ENCODE measurements around the gene COL2A1.

COL2A1 gene

GRCh38 chr12:48010366-48010970, 6.2 kb upstream of the COL2A1 start:
- no peak for DNase-seq

- DNase-seq, result no peak
These were observed 5.2 kb upstream of the COL2A1 start for GRCh38 chr12:48009471-48009870.

GRCh38 chr12:48008950-48009349, 4.7 kb upstream of the COL2A1 start:
- no peak for DNase-seq

GRCh38 chr12:48008349-48008748, 4.1 kb upstream of the COL2A1 start:
- no peak for DNase-seq

- DNase-seq, result no peak
These were observed 2.9 kb upstream of the COL2A1 start for GRCh38 chr12:48007206-48007605.

- no peak for DNase-seq
These were observed 1.4 kb upstream of the COL2A1 start for GRCh38 chr12:48005750-48006021.

- DNase-seq, result no peak
These were observed 899 bp upstream of the COL2A1 start for GRCh38 chr12:48005001-48005749.

GRCh38 chr12:48003226-48004052, 837 bp downstream of the COL2A1 start:
- no peak for DNase-seq

- no peak for DNase-seq
These were observed 1.5 kb downstream of the COL2A1 start for GRCh38 chr12:48002773-48003218.

- DNase-seq, result no peak
These were observed 1.9 kb downstream of the COL2A1 start for GRCh38 chr12:48002414-48002730.

GRCh38 chr12:48001505-48002413, 2.5 kb downstream of the COL2A1 start:
- peak; percentile 4 for DNase-seq

- DNase-seq, result peak; percentile 17
These were observed 3.3 kb downstream of the COL2A1 start for GRCh38 chr12:48000878-48001504.

GRCh38 chr12:47999816-48000215, 4.5 kb downstream of the COL2A1 start:
- DNase-seq, result no peak

GRCh38 chr12:47997321-47997720, 7.0 kb downstream of the COL2A1 start:
- DNase-seq, result no peak

- DNase-seq, result peak; percentile 33
These were observed 8.3 kb downstream of the COL2A1 start for GRCh38 chr12:47995981-47996401.

- DNase-seq, result no peak
These were observed 10.8 kb downstream of the COL2A1 start for GRCh38 chr12:47993491-47993890.

GRCh38 chr12:47992776-47993175, 11.5 kb downstream of the COL2A1 start:
- no peak for DNase-seq

GRCh38 chr12:47991106-47992061, 12.9 kb downstream of the COL2A1 start:
- no peak for DNase-seq

- no peak for DNase-seq
These were observed 13.7 kb downstream of the COL2A1 start for GRCh38 chr12:47990351-47991105.

GRCh38 chr12:47989666-47990065, 14.6 kb downstream of the COL2A1 start:
- no peak for DNase-seq

GRCh38 chr12:47989023-47989417, 15.3 kb downstream of the COL2A1 start:
- DNase-seq, result no peak

All from NCI-H2029 (cell line).